GM13976 (cell line): ENCODE data around the gene CEP85.

Source experiments
- DNase-seq: peaks from one replicate; pipeline ENCODE4 v3.0.0; 2012; ENCODE audit warnings: low spot score
- in situ Hi-C: fragments of 300-500 bp; cut with MboI; formaldehyde crosslinking; loops from one replicate; pipeline ENCODE4 v1.12.0; 2022; ENCODE audit warnings: low sequenced_read_pairs, mixed read lengths, inconsistent platforms; ENCODE audit not compliant: unreplicated experiment
- TF ChIP-seq, protein P1 (sequence below): IDR thresholded peaks from 2 replicates; pipeline ENCODE4 v1.5.1; 2012; ENCODE audit warnings: borderline replicate concordance, mild to moderate bottlenecking; ENCODE audit not compliant: insufficient read depth; ENCODE audit errors: extremely low read depth, missing control alignments, control extremely low read depth

CEP85 gene

DNA sequence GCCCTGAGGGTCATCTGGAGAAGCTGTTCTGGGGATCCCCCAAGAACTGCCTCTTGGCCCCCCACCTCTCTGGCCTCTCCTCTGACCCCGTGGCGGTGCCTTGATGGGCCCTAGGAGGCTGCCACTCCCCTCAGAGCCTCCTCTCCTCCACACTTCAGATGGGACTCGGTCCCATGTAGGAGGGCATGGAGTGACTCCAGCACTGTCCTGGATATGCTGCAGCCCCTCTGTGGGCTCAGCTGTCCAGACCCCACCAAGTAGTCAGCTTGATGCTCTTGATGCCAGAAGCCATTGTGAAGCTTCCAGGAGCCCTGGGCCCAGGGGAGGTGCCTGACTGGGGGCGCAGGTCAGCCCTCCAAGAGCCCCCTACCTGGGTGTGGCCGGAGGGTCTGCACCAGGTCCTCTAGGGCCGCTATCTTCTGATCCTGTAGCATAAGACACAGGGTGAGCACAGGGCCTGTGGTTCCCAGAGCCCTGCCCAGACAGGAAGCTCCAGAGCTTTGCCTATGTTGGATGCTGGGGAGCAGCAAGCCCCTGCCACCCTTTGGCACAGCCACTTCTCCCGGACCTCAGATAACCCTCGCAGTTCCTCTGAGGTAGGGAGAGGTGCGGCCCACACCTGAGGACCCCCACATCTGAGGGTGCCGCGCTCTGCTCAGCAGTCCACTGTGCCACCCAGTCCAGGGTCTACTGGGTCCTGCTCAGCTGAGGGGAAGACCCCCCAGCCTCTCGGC, 63.2 kb downstream of the CEP85 start:
- in situ Hi-C loops = no loop called here
- TF ChIP-seq, protein P1, sequence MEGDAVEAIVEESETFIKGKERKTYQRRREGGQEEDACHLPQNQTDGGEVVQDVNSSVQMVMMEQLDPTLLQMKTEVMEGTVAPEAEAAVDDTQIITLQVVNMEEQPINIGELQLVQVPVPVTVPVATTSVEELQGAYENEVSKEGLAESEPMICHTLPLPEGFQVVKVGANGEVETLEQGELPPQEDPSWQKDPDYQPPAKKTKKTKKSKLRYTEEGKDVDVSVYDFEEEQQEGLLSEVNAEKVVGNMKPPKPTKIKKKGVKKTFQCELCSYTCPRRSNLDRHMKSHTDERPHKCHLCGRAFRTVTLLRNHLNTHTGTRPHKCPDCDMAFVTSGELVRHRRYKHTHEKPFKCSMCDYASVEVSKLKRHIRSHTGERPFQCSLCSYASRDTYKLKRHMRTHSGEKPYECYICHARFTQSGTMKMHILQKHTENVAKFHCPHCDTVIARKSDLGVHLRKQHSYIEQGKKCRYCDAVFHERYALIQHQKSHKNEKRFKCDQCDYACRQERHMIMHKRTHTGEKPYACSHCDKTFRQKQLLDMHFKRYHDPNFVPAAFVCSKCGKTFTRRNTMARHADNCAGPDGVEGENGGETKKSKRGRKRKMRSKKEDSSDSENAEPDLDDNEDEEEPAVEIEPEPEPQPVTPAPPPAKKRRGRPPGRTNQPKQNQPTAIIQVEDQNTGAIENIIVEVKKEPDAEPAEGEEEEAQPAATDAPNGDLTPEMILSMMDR = no peak
- DNase-seq = no peak

DNA sequence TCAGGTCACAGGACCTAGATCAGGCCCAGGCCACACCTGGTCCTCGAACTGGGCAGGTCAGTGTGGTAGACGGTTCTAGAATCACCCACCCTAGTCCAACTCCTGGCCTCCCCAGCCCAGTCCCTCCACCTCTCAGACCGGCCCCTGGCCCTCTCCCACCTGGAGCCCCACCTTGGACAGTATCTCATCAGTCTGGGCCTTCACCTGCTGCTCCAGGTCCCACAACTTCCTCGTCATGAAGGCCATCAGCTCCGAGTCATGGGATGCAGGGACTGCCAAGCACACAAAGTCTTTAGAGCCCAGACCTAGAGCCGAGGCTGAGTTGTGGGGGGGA, 63.8 kb downstream of the CEP85 start:
- in situ Hi-C loops = no loop called here
- no peak for DNase-seq
- TF ChIP-seq, protein P1 = no peak

DNA sequence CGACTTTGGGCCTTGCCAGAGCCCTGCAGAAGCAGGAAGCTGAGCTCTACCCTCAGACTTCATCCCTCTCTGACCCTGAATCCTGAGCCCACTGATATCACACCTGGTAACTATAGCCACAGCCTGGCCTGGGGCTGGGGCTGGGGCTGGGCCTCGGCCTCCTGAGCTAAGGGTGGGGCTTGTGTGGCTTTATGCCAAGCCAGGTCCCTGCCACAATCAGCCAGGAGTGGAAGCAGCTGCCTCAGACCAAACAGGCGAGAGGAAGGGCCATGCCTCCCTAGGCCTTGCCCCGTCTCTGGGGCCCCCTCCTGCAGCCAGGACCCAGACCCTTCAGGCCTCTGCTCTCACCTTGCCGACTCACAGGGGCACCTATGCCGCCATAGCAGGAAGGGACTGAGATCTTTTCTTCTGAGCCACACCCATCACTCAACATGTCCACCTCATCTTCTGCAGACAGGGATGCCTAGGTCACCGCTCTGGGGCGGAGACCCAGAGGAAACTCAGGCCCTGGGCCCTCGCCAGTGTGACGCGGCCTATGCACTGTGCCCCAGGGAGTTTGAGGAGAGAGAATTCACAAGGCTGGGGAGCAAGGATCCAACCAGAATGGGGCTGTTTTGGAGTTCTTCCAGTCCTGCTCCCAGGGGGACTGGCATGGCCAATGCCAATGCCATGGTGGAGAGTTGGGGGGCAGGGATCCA, 66.7 kb downstream of the CEP85 start:
- TF ChIP-seq, protein P1 = no peak
- in situ Hi-C loops = no loop called here

DNA sequence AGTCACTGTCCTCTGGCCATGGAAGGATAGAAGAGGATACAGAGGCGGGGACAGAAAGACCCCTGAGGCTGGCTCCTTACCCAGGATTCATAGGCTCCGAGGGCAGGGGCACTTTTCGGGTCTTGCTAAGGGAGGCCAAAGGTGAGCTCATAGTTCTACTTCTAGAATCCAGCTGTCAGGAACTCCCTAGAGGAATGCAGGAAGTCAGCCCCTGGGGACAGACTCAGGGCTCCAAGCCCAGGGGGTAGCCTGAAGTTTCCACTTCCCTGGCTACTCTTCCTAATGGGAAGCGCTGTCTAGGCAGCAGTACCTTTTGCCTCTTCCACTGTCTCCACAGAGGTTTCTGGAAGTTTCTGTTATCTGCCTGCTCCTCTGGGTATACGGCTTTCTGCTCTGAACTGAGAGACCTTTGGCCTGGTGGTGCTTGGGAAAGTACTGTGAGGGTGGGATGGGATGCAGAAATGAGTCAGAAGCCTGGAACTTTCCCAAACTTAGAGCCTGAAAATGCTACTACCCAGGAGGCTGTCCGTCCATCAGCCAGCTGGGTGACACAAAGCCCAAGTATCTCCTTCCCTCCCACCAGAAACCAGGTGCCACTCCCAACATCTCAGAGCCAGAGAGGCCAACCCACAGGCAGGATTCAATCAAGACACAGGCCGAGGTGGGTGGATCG, 68.9 kb downstream of the CEP85 start:
- in situ Hi-C loops = no loop called here

More for the DNA sequence above, 66.7 kb downstream of the CEP85 start:
- no peak for DNase-seq

DNA sequence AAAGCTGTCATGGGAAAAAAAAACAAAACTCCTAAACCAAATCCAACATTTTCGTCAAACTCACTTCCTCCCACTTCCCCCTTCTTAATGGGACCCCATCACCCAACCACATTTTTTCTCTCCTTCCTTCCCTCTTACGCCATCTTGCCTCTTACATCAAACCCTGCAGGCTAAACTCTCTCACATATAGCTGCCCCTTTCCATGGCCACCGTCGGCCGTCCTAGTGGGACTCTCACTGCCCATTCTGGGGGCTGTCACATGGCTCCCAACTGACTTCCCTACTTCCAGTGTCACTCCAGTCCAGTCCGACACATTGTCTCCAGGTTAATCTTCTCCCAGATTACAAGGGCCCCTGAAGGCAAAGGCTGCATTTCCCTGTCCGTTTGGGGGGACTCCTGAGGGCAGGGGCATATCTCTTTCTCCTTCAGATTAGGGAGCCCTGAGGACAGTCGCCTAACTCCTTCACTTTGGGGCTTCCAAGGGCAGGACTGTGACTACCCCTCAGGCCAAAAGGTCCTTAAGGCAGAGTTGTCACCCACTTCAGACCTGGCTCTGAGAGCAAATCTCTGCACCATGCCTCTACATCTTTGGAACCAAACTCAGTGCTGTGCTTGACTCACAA, 71.8 kb downstream of the CEP85 start:
- TF ChIP-seq, protein P1 = no peak
- DNase-seq = no peak
- in situ Hi-C loops = no loop called here

More for the DNA sequence above, 68.9 kb downstream of the CEP85 start:
- DNase-seq = no peak
- TF ChIP-seq, protein P1 = no peak

DNA sequence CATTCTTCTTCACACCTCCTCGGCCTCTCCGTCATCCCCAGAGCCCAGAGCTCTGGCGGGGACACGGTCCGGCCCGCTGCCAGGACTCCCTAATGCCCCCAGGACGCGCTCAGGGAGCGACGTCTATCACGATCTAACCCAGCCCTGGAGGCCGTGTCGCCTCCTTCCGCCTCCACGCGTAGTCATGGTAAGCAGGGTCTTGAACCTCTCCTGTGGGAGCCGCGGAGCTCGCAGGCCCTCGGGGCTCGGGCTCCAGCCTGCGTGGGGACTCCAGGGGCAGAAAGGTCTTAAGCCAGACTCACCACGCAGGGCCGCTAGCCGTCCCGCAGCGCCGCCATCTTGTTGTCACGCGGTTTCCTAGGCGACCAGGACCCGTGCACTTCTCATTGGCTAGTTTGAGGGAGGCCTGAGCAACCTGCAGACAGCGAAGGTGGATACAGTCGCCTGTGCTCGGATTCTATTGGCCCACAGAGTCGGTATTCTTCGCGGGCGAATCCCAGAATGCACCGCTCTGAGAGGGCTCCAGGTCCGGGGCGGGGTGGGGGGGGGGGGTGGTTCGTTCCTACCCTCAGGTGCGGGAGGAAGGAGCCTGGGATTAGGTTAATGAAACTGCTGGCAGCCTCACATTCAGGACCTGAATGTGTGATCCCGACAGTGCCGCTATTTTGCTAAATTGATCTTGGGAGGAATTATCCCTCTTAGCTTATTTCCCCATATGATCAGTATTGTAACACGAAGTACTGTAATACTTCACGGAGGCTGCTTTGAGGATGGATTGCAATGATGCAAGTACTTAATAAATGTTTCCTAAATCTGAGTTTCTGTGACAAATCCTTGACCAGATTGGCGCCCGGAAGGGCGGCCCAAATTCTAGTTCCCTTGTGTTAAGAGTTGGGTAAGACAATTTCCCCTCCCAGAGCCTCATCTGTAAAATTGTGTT, 72.6 kb downstream of the CEP85 start, which contains the start of gene UBXN11:
Gene UBXN11 (minus strand): TSS at position 347 of the 940 bp plus-strand sequence. CDS start 3,753 bp downstream, outside the sequence.
- TF ChIP-seq, protein P1 = no peak
- DNase-seq = peak; percentile 99
- in situ Hi-C loops = no loop called here
